NB4 (cell line): ENCODE data around the gene PHF11.

Experiments used
- DNase-seq: peaks from one replicate; pipeline ENCODE4 v3.0.0; 2010; ENCODE audit warnings: low read depth
- H3K4me3 ChIP-seq: one replicate; pipeline ENCODE4 v1.5.1; 2011; ENCODE audit warnings: mild to moderate bottlenecking, low read depth, low read length, moderate library complexity
- CTCF ChIP-seq: IDR thresholded peaks from one replicate; pipeline ENCODE4 v1.5.1; 2012; ENCODE audit warnings: low read depth, low read length
- MAX ChIP-seq: IDR thresholded peaks from 2 replicates; pipeline ENCODE4 v1.6.1; 2011; ENCODE audit warnings: low read depth, low read length
- MYC ChIP-seq: IDR thresholded peaks from 2 replicates; pipeline ENCODE4 v1.6.1; 2011; ENCODE audit warnings: low read depth, low read length
- POLR2A ChIP-seq: IDR thresholded peaks from 2 replicates; pipeline ENCODE4 v1.6.1; 2011; ENCODE audit warnings: mild to moderate bottlenecking; ENCODE audit not compliant: insufficient read length; ENCODE audit errors: extremely low read depth

The PHF11 gene

GRCh38 chr13:49517461-49517860 lies 21.7 kb downstream of the PHF11 start:
- DNase-seq, result peak; percentile 24
- no peak overlapping the region for H3K4me3 ChIP-seq
- TF ChIP-seq CTCF (no peak), MYC (no peak), MAX (no peak), POLR2A (no peak)

GRCh38 chr13:49521224-49521623 lies 25.5 kb downstream of the PHF11 start:
- H3K4me3 ChIP-seq, result no peak overlapping the region
- TF ChIP-seq MYC, result no peak
- no peak for TF ChIP-seq POLR2A
- no peak for TF ChIP-seq MAX
- TF ChIP-seq CTCF, result no peak
- DNase-seq, result no peak

GRCh38 chr13:49524740-49525501 lies 29.2 kb downstream of the PHF11 start:
- TF ChIP-seq MAX (no peak), POLR2A (no peak), CTCF (no peak), MYC (no peak)
- DNase-seq, result no peak
- no peak overlapping the region for H3K4me3 ChIP-seq

GRCh38 chr13:49527123-49527522 lies 31.4 kb downstream of the PHF11 start:
- DNase-seq, result peak; percentile 42
- no peak for TF ChIP-seq POLR2A
- TF ChIP-seq CTCF, result no peak
- TF ChIP-seq MAX, result no peak
- TF ChIP-seq MYC, result no peak
- H3K4me3 ChIP-seq, result no peak overlapping the region

- DNase-seq, result no peak
- TF ChIP-seq POLR2A (no peak), MYC (no peak), CTCF (no peak), MAX (no peak)
- H3K4me3 ChIP-seq, result no peak overlapping the region
These were observed 32.4 kb downstream of the PHF11 start for GRCh38 chr13:49528161-49528560.

- no peak for TF ChIP-seq MAX
- TF ChIP-seq MYC, result no peak
- no peak for TF ChIP-seq CTCF
- no peak for TF ChIP-seq POLR2A
- no peak for DNase-seq
- no peak overlapping the region for H3K4me3 ChIP-seq
These were observed 34.7 kb downstream of the PHF11 start for GRCh38 chr13:49530457-49530856.
